AG20443 (cell line): ENCODE results near the gene CAMSAP1.

Source experiments
- DNase-seq: peaks from one replicate; pipeline ENCODE4 v3.0.0; 2012; ENCODE audit warnings: low spot score, mixed read lengths

Gene CAMSAP1

GRCh38 chr9:135774239-135774747, 133.1 kb downstream of the CAMSAP1 start:
- no peak for DNase-seq

- no peak for DNase-seq
Observed at GRCh38 chr9:135773530-135774238, 133.7 kb downstream of the CAMSAP1 start.

GRCh38 chr9:135772702-135773493, 134.4 kb downstream of the CAMSAP1 start:
- no peak for DNase-seq

GRCh38 chr9:135772056-135772646, 135.2 kb downstream of the CAMSAP1 start:
- DNase-seq = no peak

- no peak for DNase-seq
Observed at GRCh38 chr9:135771401-135772051, 135.8 kb downstream of the CAMSAP1 start.

GRCh38 chr9:135770771-135771170, 136.6 kb downstream of the CAMSAP1 start:
- no peak for DNase-seq

GRCh38 chr9:135770203-135770535, 137.2 kb downstream of the CAMSAP1 start:
- no peak for DNase-seq

GRCh38 chr9:135769489-135770202, 137.7 kb downstream of the CAMSAP1 start:
- DNase-seq = no peak

GRCh38 chr9:135768516-135769218, 138.7 kb downstream of the CAMSAP1 start:
- no peak for DNase-seq

GRCh38 chr9:135766707-135767106, 140.6 kb downstream of the CAMSAP1 start:
- DNase-seq = no peak

GRCh38 chr9:135766251-135766650, 141.1 kb downstream of the CAMSAP1 start:
- DNase-seq = no peak

GRCh38 chr9:135765416-135765815, 141.9 kb downstream of the CAMSAP1 start:
- DNase-seq = no peak

GRCh38 chr9:135764731-135765130, 142.6 kb downstream of the CAMSAP1 start:
- no peak for DNase-seq

GRCh38 chr9:135763716-135764446, 143.5 kb downstream of the CAMSAP1 start:
- no peak for DNase-seq

- no peak for DNase-seq
Observed at GRCh38 chr9:135762921-135763320, 144.4 kb downstream of the CAMSAP1 start.

GRCh38 chr9:135761845-135762168, 145.5 kb downstream of the CAMSAP1 start:
- DNase-seq = no peak

- no peak for DNase-seq
Observed at GRCh38 chr9:135761150-135761844, 146.0 kb downstream of the CAMSAP1 start.

GRCh38 chr9:135760465-135760864, 146.9 kb downstream of the CAMSAP1 start:
- DNase-seq = no peak

GRCh38 chr9:135759676-135760300, 147.6 kb downstream of the CAMSAP1 start:
- DNase-seq = no peak

GRCh38 chr9:135758870-135759269, 148.5 kb downstream of the CAMSAP1 start:
- no peak for DNase-seq
